Measurements from ENCODE around the gene TMEM163. TPM values are rescaled to one million over a fixed set of nuclear protein-coding genes. Genes with fewer than 3 reads are reported as not detected.
"Not testable (repeated sequence)": the region's sequence is repeated elsewhere in the genome, so short reads cannot be mapped to it uniquely, and the experiment has no call there.

TMEM163 gene
- total RNA-seq, 1 donor from 2014 or later: 0.95 TPM

DNA sequence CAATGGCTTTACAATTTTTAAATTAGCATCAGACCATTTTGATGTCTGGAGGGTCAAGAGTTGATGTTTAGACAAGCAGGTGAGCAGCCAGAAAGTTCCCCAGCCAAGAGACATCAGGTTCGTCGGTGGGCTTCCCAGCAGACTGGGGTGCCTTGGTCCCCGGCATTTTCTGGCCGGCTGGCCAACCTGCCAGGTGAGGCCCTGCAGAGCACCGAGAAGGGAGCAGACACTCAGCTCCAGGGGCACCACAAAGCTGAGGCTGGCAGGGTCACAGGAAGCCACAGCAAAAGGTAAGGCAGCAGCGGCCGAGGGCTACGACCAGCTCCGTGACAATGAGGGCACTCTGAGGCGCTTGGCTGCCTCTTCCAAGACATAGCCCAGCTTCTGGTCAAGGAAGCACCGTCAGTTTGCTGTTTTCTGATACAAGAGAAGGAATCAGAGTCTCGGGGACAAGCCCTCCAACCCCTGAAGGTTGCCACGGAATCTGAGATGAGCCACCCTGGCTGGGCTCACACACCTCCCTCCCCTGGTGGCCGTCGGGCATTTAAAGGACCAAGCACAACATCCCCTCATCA lies 235.9 kb downstream of the TMEM163 start:
- H3F3A ChIP-seq (ENCODE audit: low read depth): no peaks in the 10 kb centered on the region
- no peaks in the 10 kb centered on the region for H3K36me3 Mint-ChIP-seq
- H3K4me3 ChIP-seq: no peak overlapping the region
- H3K9me3 Mint-ChIP-seq: no peaks in the 10 kb centered on the region
- no peaks in the 10 kb centered on the region for H3K4me1 Mint-ChIP-seq
- no peaks in the 10 kb centered on the region for H4K20me1 ChIP-seq (ENCODE audit: low read depth)
- no peaks in the 10 kb centered on the region for H3K36me3 ChIP-seq
- no peaks in the 10 kb centered on the region for H3K79me2 ChIP-seq (ENCODE audit: low read depth)
- H3K27me3 ChIP-seq: no peaks in the 10 kb centered on the region
- no peak overlapping the region for H3K9ac ChIP-seq
- H2AFZ ChIP-seq (replicated peaks): no peak overlapping the region
- no peak for TF ChIP-seq EZH2 (IDR thresholded peaks at IDR 0.05)
- TF ChIP-seq EZH2phosphoT487 (IDR thresholded peaks at IDR 0.05): no peak
- H3K4me2 ChIP-seq: no peak overlapping the region
- no peak overlapping the region for H3K27ac Mint-ChIP-seq
- peaks cover 10% of the 10 kb centered on the region for H3K27me3 Mint-ChIP-seq (ENCODE audit: insufficient read depth, low read depth)
- no peaks in the 10 kb centered on the region for H3K9me3 ChIP-seq (ENCODE audit: low read depth)
- H3K4me3 Mint-ChIP-seq: no peak overlapping the region
- H3K27ac ChIP-seq: no peak overlapping the region
- DNase-seq (ENCODE audit: low spot score): no peak
- H3K4me1 ChIP-seq: no peaks in the 10 kb centered on the region

DNA sequence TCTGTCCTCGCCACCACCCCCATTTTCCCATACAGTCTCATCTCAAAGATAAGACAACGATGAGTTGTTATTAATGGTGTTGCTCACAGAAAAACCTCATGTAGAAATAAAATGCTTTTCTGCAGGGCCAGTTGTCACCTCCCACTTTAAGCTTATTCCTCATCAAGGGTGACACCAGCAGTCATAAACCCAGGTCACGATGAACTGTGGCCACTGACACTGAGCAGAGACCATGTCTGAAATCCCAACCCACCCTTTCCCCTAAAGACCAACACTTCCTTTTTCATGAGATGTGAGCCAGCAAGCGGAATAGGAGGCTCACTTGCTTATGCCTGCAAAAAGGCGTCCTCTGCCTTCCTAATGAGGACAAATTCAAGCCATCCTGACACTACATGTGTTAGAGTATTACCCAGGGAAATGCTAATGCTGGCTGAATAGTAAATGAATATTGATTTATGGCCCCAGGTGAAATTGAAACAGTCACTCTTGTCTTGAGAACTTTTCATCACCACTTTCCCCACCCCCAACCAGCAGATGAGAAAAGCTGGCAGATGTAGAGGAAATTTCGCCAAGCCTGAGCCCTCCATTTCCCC lies 236.6 kb downstream of the TMEM163 start:
- no peaks in the 10 kb centered on the region for H3K9me3 Mint-ChIP-seq
- H3K4me1 ChIP-seq: no peaks in the 10 kb centered on the region
- no peak overlapping the region for H3K27ac Mint-ChIP-seq
- H3K27me3 ChIP-seq: no peaks in the 10 kb centered on the region
- no peaks in the 10 kb centered on the region for H3K36me3 ChIP-seq
- H3K4me3 Mint-ChIP-seq: no peak overlapping the region
- DNase-seq (ENCODE audit: low spot score): no peak
- H3K79me2 ChIP-seq (ENCODE audit: low read depth): no peaks in the 10 kb centered on the region
- H3K9me3 ChIP-seq (ENCODE audit: low read depth): no peaks in the 10 kb centered on the region
- TF ChIP-seq EZH2phosphoT487 (IDR thresholded peaks at IDR 0.05): no peak
- TF ChIP-seq EZH2 (IDR thresholded peaks at IDR 0.05): no peak
- TF ChIP-seq, protein P1, sequence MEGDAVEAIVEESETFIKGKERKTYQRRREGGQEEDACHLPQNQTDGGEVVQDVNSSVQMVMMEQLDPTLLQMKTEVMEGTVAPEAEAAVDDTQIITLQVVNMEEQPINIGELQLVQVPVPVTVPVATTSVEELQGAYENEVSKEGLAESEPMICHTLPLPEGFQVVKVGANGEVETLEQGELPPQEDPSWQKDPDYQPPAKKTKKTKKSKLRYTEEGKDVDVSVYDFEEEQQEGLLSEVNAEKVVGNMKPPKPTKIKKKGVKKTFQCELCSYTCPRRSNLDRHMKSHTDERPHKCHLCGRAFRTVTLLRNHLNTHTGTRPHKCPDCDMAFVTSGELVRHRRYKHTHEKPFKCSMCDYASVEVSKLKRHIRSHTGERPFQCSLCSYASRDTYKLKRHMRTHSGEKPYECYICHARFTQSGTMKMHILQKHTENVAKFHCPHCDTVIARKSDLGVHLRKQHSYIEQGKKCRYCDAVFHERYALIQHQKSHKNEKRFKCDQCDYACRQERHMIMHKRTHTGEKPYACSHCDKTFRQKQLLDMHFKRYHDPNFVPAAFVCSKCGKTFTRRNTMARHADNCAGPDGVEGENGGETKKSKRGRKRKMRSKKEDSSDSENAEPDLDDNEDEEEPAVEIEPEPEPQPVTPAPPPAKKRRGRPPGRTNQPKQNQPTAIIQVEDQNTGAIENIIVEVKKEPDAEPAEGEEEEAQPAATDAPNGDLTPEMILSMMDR (IDR thresholded peaks at IDR 0.05): no peak
- no peaks in the 10 kb centered on the region for H3K36me3 Mint-ChIP-seq
- H3K4me3 ChIP-seq: no peak overlapping the region
- H3K27me3 Mint-ChIP-seq (ENCODE audit: insufficient read depth, low read depth): peaks cover 10% of the 10 kb centered on the region
- H2AFZ ChIP-seq (replicated peaks): no peak overlapping the region
- no peak overlapping the region for H3K4me2 ChIP-seq
- no peaks in the 10 kb centered on the region for H3F3A ChIP-seq (ENCODE audit: low read depth)
- H3K4me1 Mint-ChIP-seq: no peaks in the 10 kb centered on the region
- no peaks in the 10 kb centered on the region for H4K20me1 ChIP-seq (ENCODE audit: low read depth)
- no peak overlapping the region for H3K9ac ChIP-seq
- H3K27ac ChIP-seq: no peak overlapping the region

DNA sequence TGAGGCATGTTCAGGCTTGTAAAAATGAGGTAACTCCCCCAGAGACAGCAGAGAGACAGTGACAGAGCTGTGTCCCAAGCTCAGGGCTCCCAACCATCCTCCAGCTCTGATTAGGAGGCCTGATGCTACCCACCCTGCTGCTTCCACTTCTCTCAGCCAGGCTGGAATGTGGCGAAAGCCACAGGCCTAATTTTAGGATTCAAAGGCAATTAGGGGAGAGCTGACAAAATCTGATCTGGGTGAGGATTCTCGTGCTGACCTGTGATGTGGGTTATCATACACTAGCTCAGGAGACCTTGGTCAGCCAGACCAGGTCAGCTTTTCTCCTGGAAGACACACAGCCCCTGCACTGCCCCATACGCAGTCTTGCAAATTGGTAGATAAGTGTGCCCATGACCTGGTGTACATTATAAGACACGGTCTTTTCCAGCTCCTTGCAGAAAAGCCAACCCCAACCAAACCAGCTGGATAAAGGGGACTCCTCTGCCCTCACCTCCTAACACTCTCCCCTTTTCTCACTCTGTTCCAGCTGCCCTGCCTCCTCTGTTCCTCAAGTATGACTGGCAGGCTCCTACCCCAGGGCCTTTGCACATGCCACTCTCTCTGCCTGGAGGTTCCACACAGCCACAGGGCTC lies 239.0 kb downstream of the TMEM163 start:
- Histone ChIP-seq H3K79me2 (ENCODE audit: low read depth) (no peaks in the 10 kb centered on the region), H3K9me3 (ENCODE audit: low read depth) (no peaks in the 10 kb centered on the region), H4K20me1 (ENCODE audit: low read depth) (no peaks in the 10 kb centered on the region), H2AFZ (replicated peaks) (no peak overlapping the region), H3K27me3 (no peaks in the 10 kb centered on the region), H3F3A (ENCODE audit: low read depth) (no peaks in the 10 kb centered on the region), H3K4me1 (no peaks in the 10 kb centered on the region), H3K27ac (no peak overlapping the region), H3K4me2 (no peak overlapping the region), H3K4me3 (no peak overlapping the region), H3K9ac (no peak overlapping the region), H3K36me3 (no peaks in the 10 kb centered on the region)
- H3K4me1 Mint-ChIP-seq: no peaks in the 10 kb centered on the region
- DNase-seq (ENCODE audit: low spot score): no peak
- no peak overlapping the region for H3K27ac Mint-ChIP-seq
- peaks cover 10% of the 10 kb centered on the region for H3K27me3 Mint-ChIP-seq (ENCODE audit: insufficient read depth, low read depth)
- TF ChIP-seq, protein P1 (IDR thresholded peaks at IDR 0.05): no peak
- TF ChIP-seq EZH2phosphoT487 (IDR thresholded peaks at IDR 0.05): no peak
- no peak for TF ChIP-seq EZH2 (IDR thresholded peaks at IDR 0.05)
- H3K4me3 Mint-ChIP-seq: no peak overlapping the region
- H3K36me3 Mint-ChIP-seq: no peaks in the 10 kb centered on the region
- no peaks in the 10 kb centered on the region for H3K9me3 Mint-ChIP-seq

DNA sequence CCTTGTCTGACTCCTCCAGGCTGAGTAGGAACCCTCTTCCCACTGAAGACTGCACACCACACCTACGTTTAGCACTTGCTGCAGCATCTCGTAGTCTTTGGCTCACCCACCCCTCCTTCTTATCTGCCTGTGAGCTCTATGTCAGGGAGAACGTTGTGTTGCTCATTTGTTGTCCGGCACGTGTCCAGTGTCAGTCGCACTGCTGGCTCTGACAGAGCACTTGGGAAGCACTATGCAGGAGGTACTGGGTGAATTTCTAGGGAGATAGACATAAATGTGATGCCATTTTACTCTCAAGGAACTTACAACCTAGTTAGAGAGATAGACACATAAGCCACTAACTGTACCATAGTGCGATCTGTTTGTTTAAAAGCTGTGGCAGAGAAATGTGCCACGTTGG lies 241.8 kb downstream of the TMEM163 start:
- H3K4me1 ChIP-seq; H3K27me3 ChIP-seq; H3K79me2 ChIP-seq (ENCODE audit: low read depth); H3K36me3 Mint-ChIP-seq; H3F3A ChIP-seq (ENCODE audit: low read depth); H3K4me1 Mint-ChIP-seq; H3K27me3 Mint-ChIP-seq (ENCODE audit: insufficient read depth, low read depth); H3K9ac ChIP-seq; H2AFZ ChIP-seq (replicated peaks); H3K27ac ChIP-seq; H3K36me3 ChIP-seq; H3K4me3 ChIP-seq; H3K4me2 ChIP-seq; H3K4me3 Mint-ChIP-seq; H4K20me1 ChIP-seq (ENCODE audit: low read depth); H3K9me3 ChIP-seq (ENCODE audit: low read depth); DNase-seq (ENCODE audit: low spot score); H3K27ac Mint-ChIP-seq: not testable (repeated sequence)
- peaks cover 11% of the 10 kb centered on the region for H3K9me3 Mint-ChIP-seq

Data from neural progenitor cell (in vitro differentiated cells).